GM18861 (cell line): Measurements from ENCODE around the gene ALKBH7.
A peak's percentile ranks its signal among the peaks of the same experiment; 100 is the strongest.

Source experiments
- ATAC-seq: cut with Tn5 transposase; IDR thresholded peaks from one replicate; pipeline ENCODE4 v1.9.1; 2021; ENCODE audit not compliant: unreplicated experiment

The ALKBH7 gene

GRCh38 chr19:6364353-6364752, 8.2 kb upstream of the ALKBH7 start:
- no peak for ATAC-seq

DNA sequence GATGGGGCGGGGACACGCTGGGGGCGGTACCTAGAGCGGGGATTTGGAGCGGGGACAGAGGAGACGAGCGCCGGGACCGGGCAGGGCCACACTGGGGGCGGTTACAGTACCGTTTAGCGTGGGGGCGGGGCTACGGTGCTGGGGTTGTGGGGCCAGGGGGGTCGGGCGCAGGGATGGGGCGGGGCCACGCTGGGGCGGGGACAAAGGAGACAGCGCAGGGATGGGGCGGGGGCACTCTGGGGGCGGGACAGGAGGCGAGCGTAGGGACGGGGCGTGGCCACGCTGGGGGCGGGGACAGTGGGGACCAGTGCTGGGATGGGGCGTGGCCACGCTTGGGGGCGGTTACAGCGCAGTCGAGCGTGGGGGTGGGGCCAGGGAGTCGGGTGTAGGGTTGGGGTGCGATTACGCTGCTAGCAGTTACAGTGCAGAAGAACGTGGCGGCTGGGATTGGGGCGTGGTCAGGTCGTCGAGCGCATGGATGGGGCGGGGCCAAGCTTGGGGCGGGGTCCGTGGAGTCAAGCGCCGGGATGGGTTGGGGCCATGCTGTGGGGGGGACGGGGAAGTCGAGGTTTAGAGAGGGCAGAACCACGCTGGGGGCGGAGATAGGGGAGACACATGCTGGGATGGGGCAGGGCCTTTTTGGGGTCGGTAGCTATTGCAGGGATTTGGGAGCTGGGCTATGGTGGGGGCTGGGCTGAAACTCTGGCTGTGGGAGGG, 660 bp downstream of the ALKBH7 start:
- ATAC-seq: no peak

- no peak for ATAC-seq
Measured at GRCh38 chr19:6373813-6374108, 1.2 kb downstream of the ALKBH7 start.

DNA sequence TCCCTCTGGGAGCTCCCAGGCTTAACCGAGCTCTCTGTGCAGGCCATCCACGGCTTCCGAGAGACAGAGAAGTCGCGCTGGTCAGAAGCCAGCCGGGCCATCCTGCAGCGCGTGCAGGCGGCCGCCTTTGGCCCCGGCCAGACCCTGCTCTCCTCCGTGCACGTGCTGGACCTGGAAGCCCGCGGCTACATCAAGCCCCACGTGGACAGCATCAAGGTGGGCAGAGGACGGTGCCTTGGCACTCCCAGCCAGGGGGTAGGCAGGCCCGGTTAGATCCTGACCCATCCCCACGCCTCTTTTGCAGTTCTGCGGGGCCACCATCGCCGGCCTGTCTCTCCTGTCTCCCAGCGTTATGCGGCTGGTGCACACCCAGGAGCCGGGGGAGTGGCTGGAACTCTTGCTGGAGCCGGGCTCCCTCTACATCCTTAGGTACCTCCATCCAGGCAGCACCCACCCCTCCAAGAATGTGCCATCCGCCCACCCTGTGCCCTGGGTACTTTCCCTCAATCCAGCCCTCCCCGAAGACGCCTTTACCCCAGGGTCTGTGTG, 1.6 kb downstream of the ALKBH7 start:
- no peak for ATAC-seq

DNA sequence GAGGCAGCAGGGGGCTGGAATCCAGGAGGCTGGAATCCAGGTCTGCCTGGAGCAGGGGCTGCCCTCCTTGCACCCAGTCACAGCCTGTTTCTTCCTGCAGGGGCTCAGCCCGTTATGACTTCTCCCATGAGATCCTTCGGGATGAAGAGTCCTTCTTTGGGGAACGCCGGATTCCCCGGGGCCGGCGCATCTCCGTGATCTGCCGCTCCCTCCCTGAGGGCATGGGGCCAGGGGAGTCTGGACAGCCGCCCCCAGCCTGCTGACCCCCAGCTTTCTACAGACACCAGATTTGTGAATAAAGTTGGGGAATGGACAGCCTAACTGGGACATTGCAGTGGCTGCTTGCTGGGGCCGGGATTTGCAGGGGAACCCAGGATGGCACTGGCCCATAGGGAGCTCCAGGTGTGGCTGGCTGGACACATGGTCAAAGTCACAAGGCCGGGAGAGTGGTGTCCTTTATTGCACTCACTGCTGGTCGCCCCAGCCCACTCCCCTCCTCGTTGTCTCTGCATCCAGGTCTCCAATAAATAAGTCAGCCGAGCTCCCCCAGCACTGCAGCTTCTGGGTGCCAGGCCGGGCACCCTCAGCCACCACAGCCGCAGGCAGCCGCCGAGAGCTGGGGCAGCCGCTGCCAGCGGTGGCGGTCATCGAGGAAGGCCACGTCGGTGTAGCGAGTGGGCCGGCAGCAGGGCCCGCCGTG, 2.3 kb downstream of the ALKBH7 start:
- no peak for ATAC-seq

DNA sequence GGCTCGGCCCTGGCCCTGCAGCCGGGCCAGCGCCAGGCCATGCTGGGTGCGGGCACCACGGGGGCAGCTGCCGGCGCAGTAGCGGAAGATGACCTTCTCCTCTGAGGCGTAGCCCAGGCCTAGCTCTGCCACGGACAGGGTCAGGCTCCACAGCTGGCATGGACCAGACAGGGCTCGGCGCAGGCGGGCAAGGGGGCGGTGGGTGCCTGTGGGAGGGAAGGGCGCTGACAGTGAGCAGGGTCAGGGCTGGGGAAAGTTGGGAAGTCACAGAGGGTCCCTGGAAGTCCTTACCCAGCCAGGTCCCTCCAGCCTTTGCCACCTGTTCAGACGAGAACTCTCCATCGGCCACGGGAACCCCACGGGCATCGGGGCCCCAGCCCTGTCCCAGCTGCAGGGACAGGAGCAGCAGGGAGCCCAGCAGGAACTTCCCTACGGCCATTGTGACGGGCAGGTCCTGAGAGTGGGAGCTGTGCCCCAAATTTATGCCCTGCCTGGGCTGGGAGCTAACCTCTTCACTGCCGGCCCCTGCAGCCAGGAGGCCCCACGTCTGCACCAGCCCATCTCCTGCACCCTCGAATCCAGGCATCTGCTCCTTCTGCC, 2.9 kb downstream of the ALKBH7 start, which contains the start of gene PSPN:
TSS of gene PSPN (minus strand) at position 523 of the 600 bp plus-strand sequence. CDS start at position 439, 84 bp downstream.
- ATAC-seq: no peak

- no peak for ATAC-seq
Measured at GRCh38 chr19:6376512-6377190, 4.1 kb downstream of the ALKBH7 start.

DNA sequence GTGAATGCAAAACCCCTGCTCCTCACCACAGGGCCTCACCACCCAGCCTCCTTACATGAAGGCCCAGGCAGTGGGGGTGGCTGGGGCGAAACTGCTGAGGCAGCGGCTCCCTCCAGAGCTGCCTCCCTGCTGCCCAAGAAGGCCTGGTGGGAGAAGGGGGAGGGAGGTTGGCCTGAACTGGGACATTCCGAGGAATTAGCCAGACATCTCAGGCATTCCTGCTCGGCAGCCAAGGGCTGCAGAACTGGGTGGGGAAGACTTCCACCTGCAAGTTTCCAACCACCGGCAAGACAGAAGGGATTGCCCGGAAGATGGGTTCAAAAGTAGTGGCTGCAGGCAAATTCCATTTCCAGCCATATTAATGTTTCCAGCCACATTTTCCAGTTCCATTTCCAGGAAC, 5.4 kb downstream of the ALKBH7 start:
- ATAC-seq: no peak

GRCh38 chr19:6378486-6378885, 5.9 kb downstream of the ALKBH7 start:
- no peak for ATAC-seq

DNA sequence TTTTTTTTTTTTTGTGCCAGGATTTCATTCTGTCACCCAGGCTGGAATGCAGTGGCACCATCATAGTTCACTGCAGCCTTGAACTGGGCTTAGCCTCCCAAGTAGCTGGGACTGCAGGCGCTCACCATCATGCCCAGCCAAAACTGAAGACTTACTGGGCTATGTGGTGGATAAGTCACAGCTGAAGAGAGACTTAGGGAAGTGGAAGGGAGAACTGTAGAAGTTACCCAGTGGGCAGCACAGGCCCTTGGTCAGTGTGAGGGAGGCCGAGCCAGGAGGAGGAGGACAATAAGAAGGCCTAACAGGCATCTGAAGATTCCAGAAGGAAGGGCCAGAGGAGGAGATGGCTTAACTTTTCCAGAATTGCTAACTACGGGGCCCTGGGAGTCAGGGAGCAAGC, 7.2 kb downstream of the ALKBH7 start:
- ATAC-seq: no peak

DNA sequence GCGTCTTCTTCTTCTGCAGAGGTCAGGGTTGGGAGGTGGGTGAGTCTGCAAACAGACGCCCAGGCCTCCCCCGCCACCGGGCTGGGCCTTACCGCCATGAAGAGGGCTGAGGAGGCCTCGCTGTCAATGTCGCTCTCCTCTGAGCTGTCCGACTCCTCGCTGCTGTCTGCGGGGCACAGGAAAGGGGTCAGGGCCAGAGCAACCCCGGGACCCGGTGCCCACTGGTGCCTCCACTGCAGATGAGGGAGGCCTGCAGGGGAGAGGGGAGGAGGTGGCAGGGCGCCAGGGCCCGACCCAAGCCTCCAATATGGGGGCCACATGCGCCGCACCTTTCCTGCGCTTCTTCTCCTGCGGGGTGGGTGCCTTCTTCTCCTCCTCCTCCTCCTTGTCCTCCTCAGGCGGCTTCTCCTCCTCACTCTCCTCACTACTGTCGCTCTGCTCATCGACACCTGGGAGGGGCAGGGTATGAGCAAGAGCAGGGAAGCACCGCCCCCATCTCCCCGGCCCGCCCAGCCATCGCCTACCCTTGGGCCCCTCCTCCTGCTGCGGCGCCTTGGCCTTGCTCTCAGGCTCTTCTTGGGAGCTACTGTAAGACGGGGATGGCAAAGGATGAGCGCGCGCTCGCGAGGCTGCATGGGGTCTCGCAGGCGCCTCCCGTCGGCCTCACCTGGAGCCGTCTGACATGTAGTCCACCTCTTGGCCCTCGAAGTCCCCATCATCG, 8.6 kb downstream of the ALKBH7 start:
- no peak for ATAC-seq

- ATAC-seq: no peak
Measured at GRCh38 chr19:6383188-6383587, 10.6 kb downstream of the ALKBH7 start.

- ATAC-seq: no peak
Measured at GRCh38 chr19:6384381-6384780, 11.8 kb downstream of the ALKBH7 start.

- no peak for ATAC-seq
Measured at GRCh38 chr19:6387372-6387771, 14.8 kb downstream of the ALKBH7 start.

DNA sequence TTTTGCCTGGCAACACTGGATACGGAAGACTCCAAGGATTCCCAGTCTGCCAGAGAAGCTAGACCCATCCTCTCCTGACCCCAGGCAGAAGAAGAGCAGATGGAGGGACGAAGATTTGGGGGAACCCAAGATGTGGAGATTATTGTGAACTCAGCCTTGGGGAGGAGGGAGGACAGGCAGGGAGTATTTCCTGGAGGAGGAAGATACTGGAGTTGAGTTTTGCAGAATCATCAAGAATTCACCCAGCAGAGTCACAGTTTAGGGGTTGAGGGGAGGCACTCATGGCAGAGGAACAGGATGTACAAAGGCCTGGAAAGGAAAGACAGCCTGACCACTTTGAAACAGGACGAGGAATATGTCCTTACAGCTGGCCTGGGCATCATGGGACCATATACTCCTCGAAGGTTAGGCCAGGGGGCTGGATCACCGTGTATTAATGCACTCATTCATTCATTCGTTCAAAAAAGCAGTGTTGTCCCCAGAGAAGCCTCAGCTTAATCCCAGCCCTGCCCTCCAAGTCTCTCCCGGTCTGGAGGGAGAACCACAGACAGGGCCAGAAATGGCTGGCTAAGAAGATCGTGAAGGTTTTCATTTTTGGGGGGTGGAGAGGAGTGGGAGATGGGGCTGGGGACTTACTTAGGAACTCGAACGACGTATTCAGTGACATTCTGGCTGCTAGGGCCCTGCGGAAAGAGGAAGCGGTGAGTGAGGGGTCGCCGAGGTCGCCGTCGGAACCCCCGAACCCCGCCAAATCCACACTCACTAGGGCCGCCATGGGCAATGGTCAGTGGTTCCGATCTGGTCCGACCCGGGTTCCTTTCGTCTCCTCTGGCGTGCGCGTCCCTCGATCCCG, 19.9 kb downstream of the ALKBH7 start:
- no peak for ATAC-seq

DNA sequence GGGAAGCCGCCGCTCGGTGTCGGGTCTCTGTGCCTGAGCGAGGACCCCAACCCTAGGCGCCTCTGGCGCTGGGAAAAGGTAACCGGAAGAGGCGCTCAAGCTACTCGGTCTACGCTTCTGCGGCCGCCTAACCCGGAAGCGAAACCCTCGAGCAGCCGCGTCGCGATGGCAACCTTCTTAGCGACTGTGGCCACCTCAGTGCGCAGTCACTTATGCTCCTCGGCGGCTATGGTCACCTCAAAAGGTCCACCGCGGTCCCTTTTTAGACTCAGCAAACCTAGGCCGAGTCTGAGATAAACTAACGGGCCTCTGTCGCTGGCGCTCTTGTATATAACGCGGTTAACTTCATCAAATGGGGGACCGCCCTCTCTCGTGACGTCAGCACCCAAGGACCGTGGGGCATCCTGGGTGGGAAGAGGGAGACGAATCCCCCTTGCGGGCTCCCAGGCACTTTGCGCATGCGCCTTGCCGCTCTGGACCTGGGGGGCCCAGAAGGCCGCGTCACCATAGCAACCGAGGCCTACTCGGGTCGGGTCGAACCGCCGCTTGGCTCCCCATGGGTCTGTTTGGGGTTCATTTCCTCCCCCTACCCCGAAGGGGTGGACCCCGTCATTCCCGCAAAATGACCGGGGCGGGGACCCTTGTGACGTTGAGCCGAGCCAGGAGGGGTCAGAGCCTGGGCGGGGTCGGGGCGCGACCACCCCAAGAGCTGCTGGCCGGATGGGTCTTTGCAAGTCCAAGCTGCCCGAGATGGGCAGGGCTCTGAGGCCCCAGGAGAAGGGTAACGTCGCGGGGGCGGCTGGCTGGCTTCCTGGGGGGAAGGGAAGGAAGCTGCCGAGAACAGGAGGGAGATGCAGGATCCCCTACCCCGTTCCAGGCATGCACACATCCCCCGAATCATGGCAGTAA, 20.7 kb downstream of the ALKBH7 start, which contains the start of gene GTF2F1:
TSS of gene GTF2F1 (minus strand) at position 91 of the 909 bp plus-strand sequence. CDS start 169 bp downstream, outside the sequence.
- ATAC-seq: peak; percentile 59

GRCh38 chr19:6393983-6394412, 21.4 kb downstream of the ALKBH7 start:
- peak; percentile 8 for ATAC-seq

- no peak for ATAC-seq
Measured at GRCh38 chr19:6394831-6395230, 22.2 kb downstream of the ALKBH7 start.

DNA sequence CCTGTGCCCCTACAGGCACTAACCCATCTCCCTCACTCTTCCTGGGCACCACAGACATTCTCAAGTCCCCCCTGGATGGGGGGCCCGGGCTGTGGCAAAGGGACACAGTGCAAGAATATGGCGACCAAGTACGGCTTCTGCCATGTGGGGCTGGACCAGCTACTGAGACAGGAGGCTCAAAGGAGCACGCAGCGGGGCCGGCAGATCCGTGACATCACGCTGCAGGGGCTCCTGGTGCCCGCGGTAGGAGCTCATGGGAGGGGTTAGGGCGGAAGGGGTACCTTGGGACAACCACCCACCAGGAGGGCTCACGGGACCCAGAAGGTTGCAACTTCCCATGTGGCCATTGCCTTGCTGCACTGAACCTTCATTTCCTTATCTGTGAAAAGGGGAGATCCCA, 23.7 kb downstream of the ALKBH7 start:
- ATAC-seq: no peak
